WTC11 (cell line): ENCODE measurements around the gene UBE2J2. TPM values are rescaled to one million over a fixed set of nuclear protein-coding genes. Genes with fewer than 3 reads are reported as not detected.

ENCODE experiments used
- ATAC-seq: fragments of 200-7000 bp; cut with Tn5 transposase; 2 replicates; pipeline ENCODE4 v1.10.0; 2021; ENCODE audit warnings: mild to moderate bottlenecking, moderate library complexity
- CTCF ChIA-PET: fragments of 300-600 bp; sonication (Branson Sonifier 250); formaldehyde crosslinking; loops from one replicate; lab custom pipeline; 2021; ENCODE audit warnings: antibody characterized with exemption; lab: Charles Lee
- POLR2A ChIA-PET: fragments of 350-600 bp; sonication (Branson Sonifier 250); formaldehyde crosslinking; loops from one replicate; lab custom pipeline; 2021; ENCODE audit warnings: antibody characterized with exemption; lab: Charles Lee
- DNase-seq: peaks from one replicate; pipeline ENCODE4 v3.0.0; 2021; ENCODE audit warnings: low spot score
- H3K27ac Mint-ChIP-seq: 2 replicates; pipeline ENCODE4 v1.8.0; 2021; ENCODE audit warnings: mixed read lengths
- H3K27me3 Mint-ChIP-seq: 2 replicates; pipeline ENCODE4 v1.8.0; 2021; ENCODE audit warnings: low read depth, mild to moderate bottlenecking, moderate library complexity, mixed read lengths
- H3K36me3 Mint-ChIP-seq: 2 replicates; pipeline ENCODE4 v1.8.0; 2021; ENCODE audit warnings: mixed read lengths
- H3K4me1 Mint-ChIP-seq: 2 replicates; pipeline ENCODE4 v1.8.0; 2022; ENCODE audit warnings: mixed read lengths
- H3K4me3 Mint-ChIP-seq: 2 replicates; pipeline ENCODE4 v1.8.0; 2021; ENCODE audit warnings: mild to moderate bottlenecking, moderate library complexity, mixed read lengths
- H3K9me3 Mint-ChIP-seq: 2 replicates; pipeline ENCODE4 v1.8.0; 2021; ENCODE audit warnings: mixed read lengths
- AFF4 ChIP-seq: sonication (generic); formaldehyde crosslinking; IDR thresholded peaks from 2 replicates; pipeline ENCODE4 v1.8.1; 2023; ENCODE audit warnings: mild to moderate bottlenecking, missing genetic modification reagents, borderline replicate concordance
- E2F4 ChIP-seq: sonication (generic); formaldehyde crosslinking; IDR thresholded peaks from 2 replicates; pipeline ENCODE4 v1.8.1; 2022; ENCODE audit warnings: low read depth, mild to moderate bottlenecking, moderate library complexity, missing genetic modification reagents, borderline replicate concordance
- FOXP4 ChIP-seq: sonication (generic); formaldehyde crosslinking; IDR thresholded peaks from 2 replicates; pipeline ENCODE4 v1.8.0; 2022; ENCODE audit warnings: mild to moderate bottlenecking, missing genetic modification reagents
- MAX ChIP-seq: sonication (generic); formaldehyde crosslinking; IDR thresholded peaks from 2 replicates; pipeline ENCODE4 v1.8.0; 2022; ENCODE audit warnings: mild to moderate bottlenecking, missing genetic modification reagents
- MLX ChIP-seq: sonication (generic); formaldehyde crosslinking; IDR thresholded peaks from 2 replicates; pipeline ENCODE4 v1.8.1; 2023; ENCODE audit warnings: mild to moderate bottlenecking, missing genetic modification reagents, moderate library complexity
- NR3C1 ChIP-seq: sonication (generic); formaldehyde crosslinking; conservative IDR thresholded peaks from 2 replicates; pipeline ENCODE4 v1.8.1; 2023; ENCODE audit warnings: low read depth, mild to moderate bottlenecking, missing genetic modification reagents
- OVOL2 ChIP-seq: fragments of 250-450 bp; sonication (Bioruptor Pico); IDR thresholded peaks from 2 replicates; pipeline ENCODE4 v1.9.0; 2021; ENCODE audit warnings: mild to moderate bottlenecking, borderline replicate concordance
- PREB ChIP-seq: sonication (generic); formaldehyde crosslinking; IDR thresholded peaks from 2 replicates; pipeline ENCODE4 v1.8.1; 2022; ENCODE audit warnings: mild to moderate bottlenecking, missing genetic modification reagents, moderate library complexity, borderline replicate concordance
- TEAD1 ChIP-seq: sonication (generic); formaldehyde crosslinking; IDR thresholded peaks from 2 replicates; pipeline ENCODE4 v1.8.0; 2022; ENCODE audit warnings: mild to moderate bottlenecking, missing genetic modification reagents
- ZNF138 ChIP-seq: sonication (generic); formaldehyde crosslinking; conservative IDR thresholded peaks from 2 replicates; pipeline ENCODE4 v1.8.1; 2022; ENCODE audit warnings: mild to moderate bottlenecking, moderate library complexity, missing genetic modification reagents
- ZNF263 ChIP-seq: sonication (generic); formaldehyde crosslinking; IDR thresholded peaks from 2 replicates; pipeline ENCODE4 v1.8.1; 2022; ENCODE audit warnings: low read depth, mild to moderate bottlenecking, moderate library complexity, missing genetic modification reagents
- total RNA-seq: library from RNA; stranded (reverse); gene quantifications from 3 replicates; pipeline ENCODE4 v1.2.3, GENCODE V29; 2021
- TF ChIP-seq, protein P1 (sequence below): sonication (generic); formaldehyde crosslinking; conservative IDR thresholded peaks from 2 replicates; pipeline ENCODE4 v1.8.1; 2022; ENCODE audit warnings: mild to moderate bottlenecking, missing genetic modification reagents

Gene UBE2J2
- total RNA-seq, 1 experiment from 2014 or later, result 72.2 TPM

DNA sequence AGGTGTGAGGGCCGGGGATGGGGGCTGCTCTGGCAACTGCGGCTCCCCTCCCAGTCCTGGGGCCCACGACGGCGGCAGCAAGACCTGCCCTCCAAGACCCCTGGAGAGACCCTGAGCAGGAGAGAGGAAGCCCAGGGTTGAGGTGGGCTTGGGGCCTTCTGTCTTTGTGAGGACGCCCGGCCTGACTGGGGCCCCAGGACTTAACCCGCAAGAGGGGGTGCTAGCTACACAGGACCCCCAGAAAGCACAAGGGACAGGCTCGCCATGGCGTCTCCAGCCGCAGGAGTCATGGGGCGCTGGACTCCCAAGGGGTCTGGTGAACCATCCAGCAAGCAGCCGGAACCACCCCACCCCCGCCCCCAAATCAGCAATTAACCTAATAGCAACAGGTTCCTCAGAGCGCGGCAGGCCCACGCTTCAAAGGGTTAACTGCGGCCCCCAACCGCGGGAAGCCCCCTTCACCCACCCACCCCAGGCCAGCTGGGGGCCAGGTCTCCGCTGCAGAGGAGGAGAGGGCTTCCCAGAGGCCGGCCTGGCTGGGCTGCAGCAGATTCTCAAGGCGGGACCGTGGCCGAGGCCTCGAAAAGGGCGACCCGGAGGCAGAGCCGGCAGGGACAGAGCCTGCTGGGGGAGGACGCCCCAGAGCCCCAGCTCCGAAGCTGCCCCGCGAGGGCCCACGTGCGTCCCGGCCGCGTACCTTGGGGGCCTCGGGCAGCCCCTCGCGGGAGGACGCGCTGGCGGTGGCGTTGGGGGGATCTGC, 27.7 kb downstream of the UBE2J2 start:
- no peak overlapping the region for H3K4me3 Mint-ChIP-seq
- TF ChIP-seq NR3C1 (no peak), MAX (CRISPR knock-in tag) (0 out of 2 replicates have a peak, but pooled peaks have one; percentile 49)
- H3K4me1 Mint-ChIP-seq, result no peaks in the 10 kb centered on the region
- ATAC-seq (peak; percentile 6; the same call in 1 of the 2 replicates), DNase-seq (peak; percentile 50)
- H3K9me3 Mint-ChIP-seq, result no peaks in the 10 kb centered on the region
- ChIA-PET POLR2A (no interaction called here), CTCF (interaction anchor here (0.8 to 2.1 kb wide), 3 partner anchors 9 to 124 kb away, joined by 4 to 9 read pairs (median 6); no protein-coding TSS in a partner anchor)
- peaks cover under 1% of the 10 kb centered on the region; the same call in 1 of the 2 replicates for H3K36me3 Mint-ChIP-seq
- H3K27ac Mint-ChIP-seq, result no peak overlapping the region
- no peaks in the 10 kb centered on the region for H3K27me3 Mint-ChIP-seq

GRCh38 chr1:1245178-1245816, 28.4 kb downstream of the UBE2J2 start:
- no peaks in the 10 kb centered on the region for H3K9me3 Mint-ChIP-seq
- no peaks in the 10 kb centered on the region for H3K4me1 Mint-ChIP-seq
- no peaks in the 10 kb centered on the region for H3K27me3 Mint-ChIP-seq
- POLR2A ChIA-PET, result no interaction called here
- H3K36me3 Mint-ChIP-seq, result no peaks in the 10 kb centered on the region
- H3K27ac Mint-ChIP-seq, result no peak overlapping the region
- no peak overlapping the region for H3K4me3 Mint-ChIP-seq
- CTCF ChIA-PET, result interaction anchor here (2.1 kb wide), 1 partner anchor 47 kb away, joined by 9 read pairs; no protein-coding TSS in a partner anchor
- ATAC-seq (no peak), DNase-seq (no peak)
- TF ChIP-seq FOXP4 (CRISPR knock-in tag) (no peak), E2F4 (CRISPR knock-in tag) (no peak), ZNF263 (0 out of 2 replicates have a peak, but pooled peaks have one; percentile 17)

GRCh38 chr1:1244192-1244811, 29.4 kb downstream of the UBE2J2 start:
- Mint-ChIP-seq H3K4me1 (no peaks in the 10 kb centered on the region), H3K4me3 (no peak overlapping the region), H3K36me3 (no peaks in the 10 kb centered on the region), H3K27ac (no peak overlapping the region), H3K9me3 (no peaks in the 10 kb centered on the region), H3K27me3 (no peaks in the 10 kb centered on the region)
- no peak for DNase-seq
- ChIA-PET CTCF (interaction anchor here (0.8 kb wide), 1 partner anchor 48 kb away, joined by 3 read pairs; no protein-coding TSS in a partner anchor), POLR2A (no interaction called here)
- ATAC-seq, result no peak
- no peak for TF ChIP-seq MLX
- no peak for TF ChIP-seq PREB (CRISPR knock-in tag)
- TF ChIP-seq OVOL2 (CRISPR knock-in tag), result no peak
- TF ChIP-seq AFF4 (CRISPR knock-in tag), result no peak
- no peak for TF ChIP-seq ZNF138 (CRISPR knock-in tag)
- no peak for TF ChIP-seq TEAD1 (CRISPR knock-in tag)
- TF ChIP-seq, protein P1, sequence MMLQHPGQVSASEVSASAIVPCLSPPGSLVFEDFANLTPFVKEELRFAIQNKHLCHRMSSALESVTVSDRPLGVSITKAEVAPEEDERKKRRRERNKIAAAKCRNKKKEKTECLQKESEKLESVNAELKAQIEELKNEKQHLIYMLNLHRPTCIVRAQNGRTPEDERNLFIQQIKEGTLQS (CRISPR knock-in tag), result no peak
